ENCODE measurements around the gene NPHS1. TPM values are rescaled to one million over a fixed set of nuclear protein-coding genes. Genes with fewer than 3 reads are reported as not detected.

Gene NPHS1
- total and polyA plus RNA-seq, 8 donors: 0.10 to 17.9 (median 0.49) TPM; not detected in 2

DNA sequence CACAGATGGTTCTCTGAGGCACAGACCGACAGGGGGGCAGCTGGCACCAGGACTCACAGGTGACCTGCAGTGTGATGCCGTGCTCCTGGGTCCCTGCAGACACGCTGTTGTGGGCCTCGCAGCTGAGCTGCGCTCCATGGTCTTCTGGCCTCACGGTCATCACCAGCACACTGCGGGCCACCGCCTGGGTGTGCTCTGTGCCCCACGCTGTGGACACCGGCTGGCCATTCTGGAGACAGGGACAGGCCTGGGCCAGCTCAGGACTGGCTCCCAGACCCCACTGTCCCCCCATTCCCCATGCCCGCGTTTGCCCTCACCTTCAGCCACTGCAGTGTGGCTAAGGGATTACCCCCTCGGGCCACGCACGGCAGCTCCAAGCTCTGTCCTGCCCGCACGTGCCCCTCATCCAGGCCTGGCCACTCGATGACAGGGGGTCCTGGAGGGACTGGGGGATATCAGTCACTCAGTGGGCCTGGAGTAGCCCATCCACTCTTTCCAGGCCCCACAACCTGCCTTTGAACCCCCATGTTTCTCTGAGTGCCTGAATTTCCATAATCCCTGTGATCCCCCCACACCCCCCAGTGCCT is 3.3 kb downstream of the NPHS1 start:
- H3K36me3 ChIP-seq: no peaks in the 10 kb centered on the region
- peaks cover 16 to 97% (median 60%) of the 10 kb centered on the region in 3 donors for H3K27me3 ChIP-seq
- intact Hi-C loops (cut with DNase I; ENCODE audit: low total_unique reads): no loop called here
- TF ChIP-seq POLR2AphosphoS5 (IDR thresholded peaks at IDR 0.05) (no peak), EP300 (IDR thresholded peaks at IDR 0.05) (no peak), POLR2A (IDR thresholded peaks at IDR 0.05) (no peak)
- TF ChIP-seq, protein P1, sequence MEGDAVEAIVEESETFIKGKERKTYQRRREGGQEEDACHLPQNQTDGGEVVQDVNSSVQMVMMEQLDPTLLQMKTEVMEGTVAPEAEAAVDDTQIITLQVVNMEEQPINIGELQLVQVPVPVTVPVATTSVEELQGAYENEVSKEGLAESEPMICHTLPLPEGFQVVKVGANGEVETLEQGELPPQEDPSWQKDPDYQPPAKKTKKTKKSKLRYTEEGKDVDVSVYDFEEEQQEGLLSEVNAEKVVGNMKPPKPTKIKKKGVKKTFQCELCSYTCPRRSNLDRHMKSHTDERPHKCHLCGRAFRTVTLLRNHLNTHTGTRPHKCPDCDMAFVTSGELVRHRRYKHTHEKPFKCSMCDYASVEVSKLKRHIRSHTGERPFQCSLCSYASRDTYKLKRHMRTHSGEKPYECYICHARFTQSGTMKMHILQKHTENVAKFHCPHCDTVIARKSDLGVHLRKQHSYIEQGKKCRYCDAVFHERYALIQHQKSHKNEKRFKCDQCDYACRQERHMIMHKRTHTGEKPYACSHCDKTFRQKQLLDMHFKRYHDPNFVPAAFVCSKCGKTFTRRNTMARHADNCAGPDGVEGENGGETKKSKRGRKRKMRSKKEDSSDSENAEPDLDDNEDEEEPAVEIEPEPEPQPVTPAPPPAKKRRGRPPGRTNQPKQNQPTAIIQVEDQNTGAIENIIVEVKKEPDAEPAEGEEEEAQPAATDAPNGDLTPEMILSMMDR (IDR thresholded peaks at IDR 0.05): no peak
- DNase-seq: no peak
- no peaks in the 10 kb centered on the region for H3K9me3 ChIP-seq
- no peak overlapping the region for H3K27ac ChIP-seq
- peaks cover 13 to 28% (median 18%) of the 10 kb centered on the region in 4 donors for H3K4me1 ChIP-seq
- no peak overlapping the region for H3K4me3 ChIP-seq
- 88 to 93% (median 92%) methylated on average over 4 to 18 of the region's 18 CpGs for WGBS, 5 donors

DNA sequence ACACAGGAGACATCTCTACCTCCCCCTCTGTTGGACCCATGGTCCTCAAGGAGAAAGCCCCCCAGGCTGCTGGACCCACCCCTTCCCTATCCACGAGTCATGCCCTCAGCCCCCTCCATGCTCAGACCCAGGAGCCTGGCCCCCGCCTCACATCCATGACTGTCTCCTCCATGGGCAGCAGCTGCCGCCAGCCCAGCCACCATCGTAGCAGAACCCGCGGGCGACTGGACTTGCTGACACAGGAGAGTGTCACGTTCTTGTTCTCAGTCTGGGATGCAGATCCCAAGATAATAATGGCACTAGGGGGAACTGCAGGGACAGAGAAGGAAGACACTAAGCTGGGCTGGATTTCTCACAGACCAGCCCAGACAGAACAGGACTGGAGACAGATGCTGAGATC is 3.8 kb downstream of the NPHS1 start:
- WGBS, 5 donors: 80 to 87% (median 82%) methylated on average over 7 to 8 of the region's 8 CpGs
- peaks cover 16 to 97% (median 60%) of the 10 kb centered on the region in 3 donors for H3K27me3 ChIP-seq
- intact Hi-C loops (cut with DNase I; ENCODE audit: low total_unique reads): no loop called here

DNA sequence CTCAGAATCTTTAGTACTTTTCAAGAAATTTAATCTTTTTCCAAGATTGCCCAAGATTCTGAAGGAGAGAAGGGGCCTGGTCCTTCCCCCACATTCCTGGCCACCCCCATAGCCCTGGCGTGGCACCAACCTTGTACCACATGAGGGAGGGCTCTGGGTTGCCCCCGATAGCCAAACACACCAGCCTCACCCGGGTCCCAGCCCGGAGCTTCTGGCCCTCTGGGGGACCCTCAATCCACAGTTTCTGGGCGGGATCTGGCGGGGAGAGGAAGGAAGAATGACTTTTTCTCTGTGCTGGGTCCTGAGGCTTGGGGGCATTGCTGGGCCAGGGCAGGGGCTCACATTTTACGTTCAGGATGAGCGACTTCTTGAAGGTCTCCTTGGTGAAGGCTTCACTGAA is 4.4 kb downstream of the NPHS1 start:
- H3K4me3 ChIP-seq: no peak overlapping the region
- DNase-seq: no peak
- 80 to 85% (median 83%) methylated on average over 6 to 8 of the region's 8 CpGs for WGBS, 5 donors
- intact Hi-C loops (cut with DNase I; ENCODE audit: low total_unique reads): no loop called here
- H3K27me3 ChIP-seq: peaks cover 16 to 97% (median 64%) of the 10 kb centered on the region in 3 donors
- no peaks in the 10 kb centered on the region for H3K9me3 ChIP-seq
- peaks cover 13 to 32% (median 21%) of the 10 kb centered on the region in 4 donors for H3K4me1 ChIP-seq
- TF ChIP-seq EP300 (IDR thresholded peaks at IDR 0.05) (no peak), POLR2A (IDR thresholded peaks at IDR 0.05) (no peak), POLR2AphosphoS5 (IDR thresholded peaks at IDR 0.05) (no peak)
- TF ChIP-seq, protein P1 (IDR thresholded peaks at IDR 0.05): no peak
- no peaks in the 10 kb centered on the region for H3K36me3 ChIP-seq
- H3K27ac ChIP-seq: no peak overlapping the region

More for the DNA sequence above, 3.8 kb downstream of the NPHS1 start:
- no peak for DNase-seq
- no peak for TF ChIP-seq EP300 (IDR thresholded peaks at IDR 0.05)
- Histone ChIP-seq H3K4me1 (peaks cover 13 to 32% (median 21%) of the 10 kb centered on the region in 4 donors), H3K27ac (no peak overlapping the region), H3K9me3 (no peaks in the 10 kb centered on the region), H3K36me3 (no peaks in the 10 kb centered on the region), H3K4me3 (no peak overlapping the region)

DNA sequence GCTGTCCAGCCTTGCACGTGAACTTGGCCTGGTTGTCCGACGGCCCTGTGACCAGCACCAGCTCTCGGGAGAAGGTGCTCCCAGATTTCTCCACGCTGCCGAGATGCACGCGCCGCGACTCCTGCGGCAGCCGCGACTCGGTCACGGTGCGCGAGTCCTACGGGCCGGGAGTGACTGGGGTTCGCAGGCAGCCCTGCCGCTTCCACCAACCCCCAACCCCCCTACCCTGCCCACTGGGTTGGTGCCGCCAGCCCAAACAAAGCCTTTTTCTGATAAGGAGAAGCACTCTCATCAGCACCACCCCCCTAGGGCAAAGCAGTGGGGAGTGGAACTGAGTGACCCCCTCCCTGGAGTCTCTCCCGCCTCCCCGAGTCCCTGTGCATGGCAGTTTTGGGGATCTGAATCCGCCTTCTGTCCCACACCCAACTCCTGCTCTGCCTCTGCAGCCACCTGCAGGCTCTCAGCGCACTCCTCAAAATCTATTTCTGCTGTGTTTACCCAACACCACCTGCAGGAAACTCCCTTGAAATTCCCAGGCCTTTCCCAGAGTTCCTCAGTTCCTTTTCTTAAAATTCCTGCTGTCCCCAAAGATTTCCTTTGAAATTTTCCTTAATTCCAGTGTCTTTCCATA is 6.2 kb downstream of the NPHS1 start:
- Histone ChIP-seq H3K27ac (peak overlapping the region in 1 of 5 donors; percentile 6), H3K4me3 (peak overlapping the region; percentile 26 to 48 (median 28)), H3K9me3 (no peaks in the 10 kb centered on the region), H3K27me3 (peaks cover 16 to 97% (median 59%) of the 10 kb centered on the region in 3 donors), H3K4me1 (peaks cover 13 to 32% (median 21%) of the 10 kb centered on the region in 4 donors), H3K36me3 (no peaks in the 10 kb centered on the region)
- intact Hi-C loops (cut with DNase I; ENCODE audit: low total_unique reads): no loop called here
- TF ChIP-seq, protein P1 (IDR thresholded peaks at IDR 0.05): no peak
- TF ChIP-seq POLR2A (IDR thresholded peaks at IDR 0.05): no peak
- no peak for TF ChIP-seq EP300 (IDR thresholded peaks at IDR 0.05)
- TF ChIP-seq POLR2AphosphoS5 (IDR thresholded peaks at IDR 0.05): no peak
- DNase-seq: peak in 1 of 2 donors; percentile 58
- WGBS, 5 donors: 2 to 4% (median 4%) methylated on average over 5 to 26 of the region's 26 CpGs

All from stomach (tissue), 9 donors.